GM19372 (cell line): ENCODE measurements around the gene BRD4.

ENCODE experiments used
- ATAC-seq: cut with Tn5 transposase; IDR thresholded peaks from one replicate; pipeline ENCODE4 v1.9.1; 2021; ENCODE audit warnings: mild to moderate bottlenecking, low read depth, moderate library complexity; ENCODE audit not compliant: unreplicated experiment

BRD4 gene

DNA sequence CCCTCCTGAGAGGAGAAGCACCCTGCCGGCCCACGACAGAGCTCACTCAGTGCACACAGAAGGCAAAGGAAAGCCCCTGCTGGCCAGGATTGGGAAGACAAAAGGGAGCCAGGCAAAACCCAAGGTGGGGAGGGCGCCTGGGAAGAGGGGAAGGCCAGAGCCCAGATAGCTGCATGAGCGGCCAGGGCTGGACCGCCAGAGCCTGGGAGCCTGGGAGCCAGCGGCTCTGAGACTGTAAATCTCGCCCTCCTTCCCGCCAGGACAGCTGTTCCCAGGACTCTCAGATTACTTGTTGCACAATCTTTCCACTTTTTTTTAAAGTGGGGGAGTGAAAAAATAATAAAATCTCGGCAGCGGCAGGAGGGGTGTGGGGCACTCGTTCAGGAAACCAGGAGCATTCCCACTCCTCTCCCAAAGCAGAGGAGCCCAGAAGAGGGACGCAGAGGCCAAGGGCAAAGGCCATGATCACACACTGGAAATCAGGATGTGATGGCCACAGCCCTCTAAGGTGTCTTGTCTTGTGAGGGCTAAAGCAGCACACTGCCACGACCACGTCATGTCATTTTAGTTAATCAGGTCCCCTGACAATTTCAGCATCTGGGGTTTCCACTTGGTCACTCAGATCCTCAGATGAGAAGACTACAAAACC is 80.5 kb downstream of the BRD4 start:
- no peak for ATAC-seq

DNA sequence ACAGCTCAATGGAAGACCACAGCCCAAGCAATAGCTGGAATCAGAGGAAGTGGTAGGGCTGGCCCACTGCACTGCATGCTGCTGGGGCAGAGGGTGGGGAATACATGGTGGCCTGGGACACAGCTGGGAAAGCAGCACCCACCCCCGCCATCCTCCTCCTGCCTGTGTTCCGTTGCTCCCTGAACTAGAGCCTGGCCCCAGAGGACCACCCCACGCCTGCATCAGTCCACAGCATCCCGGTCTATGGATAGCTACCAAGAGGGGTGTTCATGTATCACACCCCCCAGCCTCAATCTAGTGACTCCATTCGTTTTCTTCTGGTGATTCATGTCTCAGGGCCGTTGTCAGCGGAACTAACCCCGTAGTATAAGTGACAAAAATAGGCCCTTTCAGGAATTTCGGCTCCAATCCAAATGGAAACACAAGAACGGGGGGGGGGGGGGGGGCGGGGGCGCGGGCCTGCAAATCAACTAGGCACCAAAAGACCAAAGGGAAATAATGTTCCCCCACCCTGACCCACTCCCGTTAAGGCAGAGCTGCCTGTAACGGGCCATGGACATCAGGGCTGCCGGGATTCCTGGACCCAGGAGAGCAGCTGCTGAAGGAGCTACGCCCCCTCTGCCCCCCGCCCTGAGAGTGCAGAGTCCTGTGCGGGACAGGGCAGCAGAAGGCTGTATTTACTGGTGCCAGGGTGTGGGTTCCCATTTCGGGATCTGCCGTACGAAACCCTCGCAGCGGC is 81.2 kb downstream of the BRD4 start:
- no peak for ATAC-seq

DNA sequence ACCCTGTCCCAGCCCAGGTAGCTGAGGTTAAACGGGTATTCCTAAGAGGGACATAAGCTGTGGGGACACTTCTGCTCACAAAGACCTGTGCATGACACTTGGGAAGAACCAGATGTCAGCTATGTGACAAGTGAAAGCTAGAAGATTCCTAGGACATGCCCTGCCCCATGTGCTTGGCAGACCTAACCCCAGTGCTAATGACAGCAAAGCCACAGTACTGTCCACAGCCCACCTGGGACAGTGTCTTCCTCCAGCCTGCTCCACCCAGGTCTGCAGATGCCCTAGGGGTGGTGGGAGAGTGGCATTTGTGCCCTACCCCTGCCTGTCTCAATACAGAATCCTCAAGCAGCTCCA is 81.7 kb downstream of the BRD4 start:
- ATAC-seq, result no peak

DNA sequence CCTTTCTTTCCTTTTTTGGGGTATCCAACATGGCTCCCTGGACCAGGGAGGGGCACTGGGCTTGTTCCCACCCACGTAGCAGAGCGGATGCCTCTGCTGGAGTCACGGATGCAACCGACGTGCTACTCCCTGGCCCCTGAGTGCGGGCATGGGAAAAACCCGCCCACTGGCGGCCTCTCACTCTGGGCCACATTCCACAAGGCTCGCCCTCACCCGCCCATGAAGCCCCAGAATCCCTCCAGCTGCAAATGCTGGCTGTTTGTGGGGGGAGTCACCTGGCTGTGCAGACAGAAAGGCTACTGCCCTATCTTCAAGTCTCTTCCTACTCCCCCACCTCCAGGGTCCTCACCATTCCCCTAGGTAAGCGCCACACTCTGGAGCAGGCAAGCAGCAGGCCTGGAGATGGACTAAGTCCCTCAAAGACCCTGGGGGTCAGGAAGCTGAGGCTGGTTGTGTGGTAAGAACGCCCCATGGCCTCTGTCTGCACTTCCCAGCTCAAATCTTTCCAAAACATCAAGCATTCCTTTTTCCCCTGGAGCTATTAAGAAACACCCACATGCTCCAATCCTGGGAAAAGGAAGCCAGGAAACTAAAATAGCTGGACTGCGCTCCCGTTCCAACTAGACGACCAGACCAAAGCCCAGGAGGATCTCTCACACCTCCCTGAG is 82.2 kb downstream of the BRD4 start:
- ATAC-seq, result no peak

DNA sequence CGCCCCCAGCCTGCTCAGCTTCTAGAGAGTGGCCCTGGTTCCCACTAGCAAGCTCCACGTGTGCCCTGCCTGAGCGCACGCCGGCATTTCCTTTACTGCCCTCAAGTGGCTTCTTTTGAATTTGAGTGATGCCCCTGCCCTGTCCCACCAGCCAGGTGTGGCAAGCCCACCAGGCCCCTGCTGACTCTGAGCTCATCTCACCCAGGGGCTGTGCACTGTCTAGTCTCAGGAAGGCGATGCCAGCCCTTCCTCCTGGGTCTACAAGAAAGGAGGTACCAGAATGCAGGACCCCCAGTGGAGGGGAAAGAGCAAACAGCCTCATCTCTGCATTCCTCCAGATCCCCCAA is 82.8 kb downstream of the BRD4 start:
- no peak for ATAC-seq

DNA sequence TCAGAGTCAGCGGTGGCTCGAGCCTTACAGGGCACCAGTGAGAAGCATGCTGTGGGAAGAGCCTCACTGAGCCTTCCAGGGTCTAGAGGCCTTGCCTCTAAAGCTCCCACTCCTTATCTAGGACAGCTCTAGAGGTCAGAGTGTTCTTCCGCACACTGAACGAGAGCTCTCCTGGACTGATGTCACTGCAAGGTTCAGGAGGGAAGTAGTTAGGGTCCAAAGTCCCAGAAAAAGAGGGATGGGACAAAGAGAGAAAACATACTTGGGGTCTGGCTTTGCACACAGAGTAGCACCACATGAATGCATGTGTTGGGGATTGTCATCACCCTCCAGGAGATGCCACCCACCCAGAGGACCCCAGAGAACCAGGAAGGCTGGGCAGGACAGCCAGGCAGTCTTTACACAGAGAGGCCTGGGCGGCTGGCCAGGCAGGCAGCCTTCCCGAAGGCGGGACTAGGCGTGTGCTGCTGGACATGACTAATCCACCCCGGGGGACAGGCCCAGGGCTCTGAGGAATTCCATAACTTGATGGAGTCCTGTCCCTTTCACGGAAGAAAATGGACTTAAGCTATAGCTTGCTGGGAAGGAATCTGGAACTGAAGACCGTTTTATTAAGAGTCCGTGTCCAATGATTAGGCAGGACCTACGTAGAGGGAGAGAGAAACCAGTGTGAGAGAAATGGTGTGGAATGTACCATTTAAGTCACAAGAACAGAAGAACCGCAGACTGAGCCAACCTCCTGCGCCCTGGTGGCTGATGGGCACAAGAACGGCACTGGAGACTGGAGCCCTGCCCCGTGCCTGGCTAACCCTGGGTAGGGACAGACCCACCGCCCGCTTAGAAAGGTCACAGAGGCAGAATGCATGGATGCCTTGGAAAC is 83.5 kb downstream of the BRD4 start:
- no peak for ATAC-seq

DNA sequence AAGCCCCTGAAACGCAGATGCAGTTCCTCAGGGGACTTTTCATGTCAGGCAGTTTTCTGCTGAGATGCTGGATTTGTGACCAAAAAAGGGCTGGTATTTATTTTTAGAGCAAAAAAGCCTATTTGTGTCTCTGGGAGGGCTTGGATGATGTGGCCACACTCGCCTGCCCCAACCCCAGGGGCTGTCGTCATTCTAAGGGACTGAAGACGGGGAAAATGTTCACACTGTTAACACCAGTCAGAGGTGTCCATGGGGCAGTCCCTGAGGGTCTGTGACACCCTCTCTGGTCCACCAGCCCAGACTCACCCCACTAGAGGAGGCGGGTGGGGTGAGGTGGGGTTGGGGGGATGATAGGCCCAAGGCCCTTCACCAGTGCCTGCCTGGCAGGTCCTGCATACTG is 84.2 kb downstream of the BRD4 start:
- ATAC-seq, result no peak

DNA sequence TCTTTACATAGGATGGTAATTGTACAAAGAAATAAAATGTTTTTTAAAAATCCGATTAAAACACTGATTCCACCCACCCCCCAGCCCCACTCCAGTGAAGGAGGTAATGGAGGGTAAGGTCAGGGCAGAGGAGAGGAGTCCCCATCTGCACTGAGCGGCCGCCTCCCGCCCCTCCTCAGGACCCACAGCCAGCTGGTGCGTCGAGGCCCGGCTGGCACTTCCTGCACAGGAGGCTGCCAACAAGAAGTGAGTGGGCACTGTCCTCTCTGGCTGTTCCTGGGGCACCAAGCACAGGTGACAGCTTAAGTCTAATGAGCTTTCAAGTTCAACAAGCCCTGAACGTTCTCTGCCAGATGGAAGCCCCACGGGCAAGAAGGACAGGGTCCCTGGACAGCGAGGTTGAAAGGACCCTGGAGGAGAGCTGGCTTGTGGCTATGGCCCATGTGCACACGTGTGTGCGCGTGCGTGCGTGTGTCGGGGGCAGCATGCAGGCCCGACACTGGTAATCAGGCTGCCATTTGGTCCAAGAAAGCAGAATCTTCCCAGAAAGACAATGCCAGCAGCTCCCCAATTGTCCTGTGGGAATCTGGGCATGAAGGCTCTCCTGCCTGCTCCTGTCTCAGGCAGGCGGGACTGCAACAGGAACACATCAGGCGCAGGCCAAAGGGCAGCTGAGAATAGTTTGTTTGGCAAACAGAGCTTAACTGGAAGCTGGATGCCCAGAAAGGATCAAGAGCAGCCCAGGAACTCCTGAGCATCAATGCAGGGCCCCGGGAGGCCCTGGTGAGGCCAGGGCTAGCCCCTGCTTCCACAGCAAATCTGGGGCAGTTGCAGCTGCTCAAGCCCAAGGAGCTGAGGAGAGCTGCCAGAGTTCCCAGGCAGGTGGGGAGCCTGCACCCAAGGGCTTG is 85.0 kb downstream of the BRD4 start:
- ATAC-seq, result no peak

DNA sequence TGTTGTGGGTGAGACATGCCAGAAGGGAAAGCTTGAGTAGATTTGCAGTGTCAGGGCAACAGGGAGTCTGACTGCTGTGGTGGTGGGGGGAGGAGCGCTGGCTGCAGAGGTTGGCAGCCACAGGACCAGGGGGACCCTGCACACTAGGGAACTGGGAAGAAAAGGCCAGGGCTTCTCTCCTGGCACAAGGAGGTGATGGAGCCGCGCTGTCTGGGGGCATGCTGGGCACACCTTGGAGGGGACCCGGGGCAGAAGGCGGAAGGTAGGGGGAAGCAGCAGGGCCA is 86.2 kb downstream of the BRD4 start:
- no peak for ATAC-seq

DNA sequence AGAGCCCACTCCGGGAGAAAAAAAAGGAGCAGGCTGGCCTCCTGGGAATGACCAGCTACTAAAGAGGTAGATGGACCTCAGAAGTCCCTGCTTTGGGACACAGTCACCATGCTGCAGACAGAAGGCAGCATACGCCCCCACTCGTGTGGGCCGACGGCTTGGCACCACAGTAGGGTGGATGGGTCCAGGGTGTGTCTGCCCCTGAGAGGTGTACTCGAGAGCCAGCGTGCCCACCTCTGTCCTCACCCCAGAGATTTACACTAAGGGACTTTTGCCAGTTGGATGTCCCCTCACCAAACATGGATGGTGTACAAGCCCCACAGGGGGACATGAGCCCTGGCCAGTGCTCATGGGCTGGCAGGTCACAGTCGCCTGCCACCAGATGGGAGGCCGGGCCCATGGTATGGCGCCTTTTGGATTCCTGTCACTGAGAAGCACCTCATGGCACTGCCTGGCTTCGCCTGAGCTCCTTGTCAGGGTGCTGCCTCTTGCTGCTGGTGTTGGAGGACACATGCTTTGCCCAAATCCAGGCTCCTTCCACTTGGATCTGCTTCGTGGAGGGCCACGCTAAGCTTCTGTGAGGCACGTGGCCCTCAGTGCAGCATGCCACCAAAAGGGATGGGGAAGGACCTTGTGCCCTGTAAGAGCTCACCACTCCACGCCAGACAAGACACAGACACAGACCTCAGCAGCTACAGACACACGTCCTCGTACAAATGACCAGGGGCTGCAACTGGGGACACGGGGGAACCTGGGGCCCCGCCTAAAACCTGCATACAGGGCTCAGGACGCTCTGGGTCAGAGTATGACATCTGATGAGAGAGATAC is 86.8 kb downstream of the BRD4 start:
- no peak for ATAC-seq

DNA sequence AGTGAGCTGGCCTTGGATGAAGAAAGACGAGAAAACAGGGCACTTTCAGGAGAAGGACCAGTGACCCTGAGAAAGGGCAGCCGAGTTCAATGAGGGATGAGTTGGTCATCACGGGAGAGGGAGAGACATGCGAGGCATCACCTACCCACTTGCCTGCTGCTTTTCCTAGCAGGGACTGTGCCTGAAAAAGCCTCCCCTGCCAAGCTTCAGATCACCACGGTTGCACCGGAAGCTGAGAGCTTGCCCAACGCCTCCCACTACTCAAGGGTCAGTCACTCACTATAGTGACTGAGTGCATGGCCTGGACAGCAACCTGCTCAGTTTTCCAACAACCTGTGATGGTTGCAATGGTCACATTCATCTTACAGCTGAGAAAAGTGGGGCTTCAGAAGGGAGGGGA is 87.5 kb downstream of the BRD4 start:
- ATAC-seq, result no peak

DNA sequence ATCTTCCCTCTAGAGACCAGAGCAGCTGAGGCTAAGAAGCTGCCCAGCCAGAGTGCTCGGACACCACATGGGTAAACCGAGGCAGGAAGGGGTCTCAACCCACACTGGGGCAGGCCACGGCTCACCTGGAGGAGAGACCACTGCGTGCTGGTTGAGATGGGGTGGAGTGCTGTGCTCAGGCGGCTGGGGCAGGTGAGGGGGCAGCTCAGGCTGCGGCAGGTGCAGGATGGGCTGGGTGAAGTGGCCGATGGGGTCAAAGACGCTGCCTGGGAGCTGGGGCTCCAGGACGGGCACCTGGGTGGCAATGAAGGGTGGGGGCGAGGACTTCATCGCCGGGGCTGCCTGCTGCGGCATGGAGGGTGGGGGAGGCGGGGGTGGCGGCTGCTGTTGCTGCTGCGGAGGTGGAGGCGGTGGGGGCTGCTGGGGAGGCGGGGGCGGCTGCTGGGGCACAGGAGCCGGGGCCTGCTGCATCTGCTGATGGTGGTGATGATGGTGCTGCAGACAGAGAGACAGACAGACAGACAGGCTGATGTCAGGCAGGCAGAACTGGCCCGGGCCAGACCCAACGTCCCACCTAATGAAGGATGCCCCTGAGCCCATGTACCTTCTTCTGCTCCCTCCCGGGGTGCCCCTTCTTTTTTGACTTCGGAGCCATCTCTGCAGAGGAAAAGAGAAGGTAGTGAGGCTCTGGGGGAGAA is 88.1 kb downstream of the BRD4 start:
- ATAC-seq, result no peak

DNA sequence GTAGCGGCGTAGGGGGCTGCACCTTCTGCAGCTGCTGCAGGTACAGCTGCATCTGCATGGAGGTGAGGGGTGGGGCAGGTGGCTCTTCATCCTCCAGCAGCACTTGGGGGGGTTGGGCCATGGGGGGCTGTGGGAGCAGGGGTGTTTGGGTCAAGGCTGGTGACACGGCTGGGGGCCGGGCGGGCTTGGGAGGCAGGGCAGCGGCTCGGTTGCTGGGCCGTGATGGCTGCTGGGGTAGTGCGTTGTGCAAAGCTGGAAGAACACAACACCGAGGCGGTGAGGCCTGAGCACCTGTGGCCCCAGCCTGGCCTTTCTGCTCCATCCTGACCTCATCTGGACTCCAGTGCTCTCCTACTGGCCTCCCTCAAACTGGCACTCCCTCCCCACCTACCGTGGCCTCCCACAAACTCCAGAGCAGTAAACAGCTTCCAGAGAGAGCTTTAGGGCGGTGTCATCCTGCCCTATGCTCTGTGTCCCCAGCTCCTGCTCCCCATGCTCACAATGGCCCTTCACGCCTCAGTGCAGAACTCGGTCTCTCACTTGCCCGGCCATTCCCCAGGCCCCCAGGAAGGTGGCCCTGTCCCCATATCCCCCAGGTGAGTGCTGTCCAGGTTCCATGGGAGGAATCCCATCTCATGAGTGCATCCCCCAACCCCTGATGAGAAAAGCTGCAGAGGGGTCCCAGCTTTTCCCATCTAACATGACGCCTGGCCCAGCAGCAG is 88.9 kb downstream of the BRD4 start:
- no peak for ATAC-seq

DNA sequence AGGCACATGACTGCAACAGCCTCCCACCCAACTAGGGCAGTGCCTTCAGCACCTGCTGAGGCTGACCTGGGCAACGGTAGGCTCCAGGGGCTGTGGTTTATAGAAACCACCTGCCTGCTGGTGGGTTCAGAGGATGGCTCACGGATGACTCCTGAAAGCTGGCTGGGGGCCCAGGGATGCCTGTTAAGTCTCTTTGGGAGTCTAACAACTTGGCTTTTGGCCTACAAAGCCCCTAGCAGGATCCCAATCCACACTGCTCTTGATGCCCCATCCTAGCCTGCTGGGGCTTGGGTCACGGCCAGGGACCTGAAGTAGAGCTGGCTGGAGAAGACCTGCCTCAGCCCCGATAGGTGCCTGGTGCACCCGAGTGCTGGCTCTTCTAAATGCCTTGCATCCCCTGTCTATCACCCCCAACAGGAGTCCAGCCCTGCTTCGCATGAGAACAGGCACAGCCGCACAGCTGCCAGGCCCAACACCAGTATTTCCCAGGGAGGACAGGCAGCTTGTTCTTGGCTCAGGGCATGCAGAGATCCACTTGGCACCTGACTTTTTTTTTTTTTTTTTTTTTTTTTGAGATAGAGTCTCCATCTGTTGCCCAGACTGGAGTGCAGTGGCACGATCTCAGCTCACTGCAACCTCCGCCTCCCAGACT is 91.0 kb downstream of the BRD4 start:
- ATAC-seq, result no peak

DNA sequence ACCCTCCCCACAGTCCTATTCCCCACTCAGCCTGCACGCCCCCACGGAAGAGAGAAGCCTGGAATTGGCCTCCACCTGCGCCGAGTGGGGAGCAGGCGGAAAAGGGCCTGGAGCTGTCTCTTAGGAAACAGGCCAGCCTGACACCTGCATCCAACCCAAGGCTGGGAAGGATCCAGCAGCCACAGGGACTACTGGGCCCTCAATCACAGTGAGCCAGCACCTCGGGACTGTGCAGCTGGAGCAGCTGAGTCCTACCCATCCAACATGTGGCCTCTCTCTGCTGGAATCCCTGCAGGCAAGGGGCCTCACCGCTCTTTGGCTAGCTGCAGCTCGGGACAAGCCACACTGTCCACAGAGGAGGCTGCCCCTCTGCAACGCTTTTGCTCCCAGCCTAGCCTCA is 91.8 kb downstream of the BRD4 start:
- ATAC-seq, result no peak

DNA sequence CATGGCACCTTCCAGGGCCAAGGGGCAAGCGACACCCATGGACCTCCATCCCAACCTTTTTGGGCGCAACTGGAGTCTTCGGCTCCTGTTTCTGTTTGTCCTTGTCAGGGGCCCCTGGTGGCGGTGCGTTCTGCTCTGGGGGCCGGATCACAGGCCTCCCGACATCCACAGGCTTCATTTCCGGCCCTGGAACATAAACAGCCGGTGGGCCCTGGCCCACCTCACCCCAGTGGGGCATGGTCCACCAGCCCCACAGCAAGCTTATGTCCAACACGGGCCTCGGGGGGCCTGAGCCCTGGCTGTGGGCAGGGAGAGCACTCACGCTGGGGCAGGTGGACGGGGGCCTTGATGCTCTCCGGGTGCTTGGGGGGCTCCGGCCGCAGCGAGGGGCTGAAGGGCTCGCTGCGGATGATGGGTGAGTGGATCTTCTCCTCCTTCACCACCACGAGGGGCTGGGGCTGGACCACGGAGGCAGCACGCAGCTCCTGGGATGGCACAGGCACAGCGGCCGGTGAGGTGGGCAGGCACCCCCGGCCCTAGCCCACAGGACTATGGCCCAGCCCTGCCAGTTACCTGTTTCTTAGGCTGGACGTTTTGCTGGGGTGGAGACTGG is 92.9 kb downstream of the BRD4 start:
- ATAC-seq, result no peak

DNA sequence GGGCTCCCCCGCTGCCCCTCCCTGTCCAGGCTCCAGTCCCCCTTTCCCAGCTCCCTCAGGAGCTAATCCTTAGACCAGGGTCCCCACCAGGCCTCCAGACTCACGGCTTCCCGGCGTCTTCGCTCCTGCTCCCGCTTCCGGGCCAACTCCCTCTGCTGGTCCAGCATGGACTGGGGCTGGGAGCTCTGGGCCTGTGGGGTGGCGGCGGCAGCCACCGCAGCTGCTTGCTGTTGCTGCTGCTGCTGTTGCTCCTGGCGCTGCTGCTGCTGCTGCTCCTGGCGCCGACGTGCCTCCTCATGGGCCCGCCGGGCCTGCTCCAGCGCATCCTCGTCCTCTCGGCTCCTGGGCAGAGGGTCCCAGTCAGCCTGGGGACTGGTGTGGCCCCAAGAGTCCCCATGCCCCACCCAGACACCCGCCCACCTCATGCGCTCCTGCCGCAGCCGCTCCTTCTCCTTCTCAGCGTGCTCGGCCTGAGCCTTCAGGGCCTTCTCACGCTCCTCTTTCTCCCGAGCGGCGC is 93.6 kb downstream of the BRD4 start:
- ATAC-seq, result no peak
